Breast epithelium (tissue), 4 donors: ENCODE results near the gene CNIH1. TPM values are rescaled to one million over a fixed set of nuclear protein-coding genes. Genes with fewer than 3 reads are reported as not detected.

Experiments
- DNase-seq, 2 donors: peaks; one replicate each; pipeline ENCODE4 v3.0.0-alpha.2; 2019; ENCODE audit warnings: low spot score in 2 of 2
- H3K27ac ChIP-seq, 2 donors: fragments of 200-600 bp; sonication (generic) in 1 of 2; one replicate each; pipeline ENCODE4 v1.5.1; 2016 to 2019; ENCODE audit warnings: mild to moderate bottlenecking in 1 of 2
- H3K27me3 ChIP-seq, 2 donors: fragments of 200-600 bp; sonication (generic) in 1 of 2; one replicate each; pipeline versions ENCODE4 v1.5.1 to v1.6.0; 2017 to 2019; ENCODE audit warnings: control low read depth in 1 of 2, mild to moderate bottlenecking in 1 of 2
- H3K36me3 ChIP-seq: fragments of 200-600 bp; one replicate; pipeline ENCODE4 v1.5.1; 2019
- H3K4me1 ChIP-seq, 2 donors: fragments of 200-600 bp; sonication (generic); one replicate each; pipeline ENCODE4 v1.5.1; 2016 to 2019; ENCODE audit warnings: control low read depth in 1 of 2
- H3K4me3 ChIP-seq, 3 donors: fragments of 200-600 bp; sonication (generic); 1 replicate in 2 of 3; 2 replicates in 1 of 3; pipeline ENCODE4 v1.5.1; 2016 to 2019; ENCODE audit warnings: mild to moderate bottlenecking in 3 of 3, moderate library complexity in 2 of 3
- H3K9me3 ChIP-seq, 2 donors: fragments of 200-600 bp; sonication (generic) in 1 of 2; one replicate each; pipeline ENCODE4 v1.5.1; 2016 to 2019; ENCODE audit warnings: control low read depth in 1 of 2
- POLR2A ChIP-seq: fragments of 450-650 bp; IDR thresholded peaks from one replicate; pipeline ENCODE4 v1.6.1; 2016; ENCODE audit warnings: antibody characterized with exemption, mild to moderate bottlenecking, moderate library complexity
- POLR2AphosphoS5 ChIP-seq, 3 donors: sonication (generic); formaldehyde crosslinking; IDR thresholded peaks; one replicate each; pipeline ENCODE4 v1.6.1; 2017; ENCODE audit warnings: antibody characterized with exemption in 3 of 3
- intact Hi-C: fragments of 100-400 bp; cut with DNase I; formaldehyde crosslinking; loops from one replicate; pipeline ENCODE4 v1.15.1; 2023; ENCODE audit warnings: low total_unique reads
- total RNA-seq, 3 donors: library from RNA; depleted of rRNA; stranded (reverse); fragments of >200 nt; gene quantifications; one replicate each; pipeline ENCODE4 v1.1.0, GENCODE V29; 2016
- TF ChIP-seq, protein P1 (sequence below), 3 donors: fragments of 450-650 bp; IDR thresholded peaks; one replicate each; pipeline ENCODE4 v1.5.1; 2016 to 2017; ENCODE audit warnings: antibody characterized with exemption in 3 of 3, mild to moderate bottlenecking in 3 of 3, moderate library complexity in 3 of 3

CNIH1 gene
- total RNA-seq, 3 donors from 2014 or later, result 120 to 200 (median 146) TPM

DNA sequence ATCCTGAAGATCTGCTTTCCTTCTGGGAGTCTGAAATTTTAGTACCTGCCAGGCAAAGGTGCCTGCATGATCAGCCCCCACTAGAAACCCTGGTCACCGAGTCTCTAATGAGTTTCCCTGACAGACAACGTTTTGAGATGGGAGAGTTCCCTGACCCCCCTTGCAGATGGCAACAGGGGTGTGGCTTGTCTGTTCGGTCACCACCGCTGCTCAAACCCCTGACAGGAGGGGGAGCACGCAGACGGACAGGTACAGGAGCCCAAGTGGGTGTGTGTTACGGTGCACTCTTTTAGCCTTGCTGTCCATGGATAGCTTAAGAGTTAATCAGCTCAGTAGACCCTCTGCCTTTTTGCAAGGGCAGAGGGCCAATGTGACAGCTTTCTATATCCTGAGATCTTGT lies 63.7 kb downstream of the CNIH1 start:
- Histone ChIP-seq H3K36me3 (no peaks in the 10 kb centered on the region), H3K27ac (no peak overlapping the region), H3K4me1 (no peaks in the 10 kb centered on the region), H3K9me3 (no peaks in the 10 kb centered on the region), H3K4me3 (no peak overlapping the region), H3K27me3 (no peaks in the 10 kb centered on the region)
- TF ChIP-seq, protein P1, sequence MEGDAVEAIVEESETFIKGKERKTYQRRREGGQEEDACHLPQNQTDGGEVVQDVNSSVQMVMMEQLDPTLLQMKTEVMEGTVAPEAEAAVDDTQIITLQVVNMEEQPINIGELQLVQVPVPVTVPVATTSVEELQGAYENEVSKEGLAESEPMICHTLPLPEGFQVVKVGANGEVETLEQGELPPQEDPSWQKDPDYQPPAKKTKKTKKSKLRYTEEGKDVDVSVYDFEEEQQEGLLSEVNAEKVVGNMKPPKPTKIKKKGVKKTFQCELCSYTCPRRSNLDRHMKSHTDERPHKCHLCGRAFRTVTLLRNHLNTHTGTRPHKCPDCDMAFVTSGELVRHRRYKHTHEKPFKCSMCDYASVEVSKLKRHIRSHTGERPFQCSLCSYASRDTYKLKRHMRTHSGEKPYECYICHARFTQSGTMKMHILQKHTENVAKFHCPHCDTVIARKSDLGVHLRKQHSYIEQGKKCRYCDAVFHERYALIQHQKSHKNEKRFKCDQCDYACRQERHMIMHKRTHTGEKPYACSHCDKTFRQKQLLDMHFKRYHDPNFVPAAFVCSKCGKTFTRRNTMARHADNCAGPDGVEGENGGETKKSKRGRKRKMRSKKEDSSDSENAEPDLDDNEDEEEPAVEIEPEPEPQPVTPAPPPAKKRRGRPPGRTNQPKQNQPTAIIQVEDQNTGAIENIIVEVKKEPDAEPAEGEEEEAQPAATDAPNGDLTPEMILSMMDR (IDR thresholded peaks at IDR 0.05), result no peak
- TF ChIP-seq POLR2A (no peak), POLR2AphosphoS5 (IDR thresholded peaks at IDR 0.05) (no peak)
- intact Hi-C loops, result no loop called here
- DNase-seq, result no peak

DNA sequence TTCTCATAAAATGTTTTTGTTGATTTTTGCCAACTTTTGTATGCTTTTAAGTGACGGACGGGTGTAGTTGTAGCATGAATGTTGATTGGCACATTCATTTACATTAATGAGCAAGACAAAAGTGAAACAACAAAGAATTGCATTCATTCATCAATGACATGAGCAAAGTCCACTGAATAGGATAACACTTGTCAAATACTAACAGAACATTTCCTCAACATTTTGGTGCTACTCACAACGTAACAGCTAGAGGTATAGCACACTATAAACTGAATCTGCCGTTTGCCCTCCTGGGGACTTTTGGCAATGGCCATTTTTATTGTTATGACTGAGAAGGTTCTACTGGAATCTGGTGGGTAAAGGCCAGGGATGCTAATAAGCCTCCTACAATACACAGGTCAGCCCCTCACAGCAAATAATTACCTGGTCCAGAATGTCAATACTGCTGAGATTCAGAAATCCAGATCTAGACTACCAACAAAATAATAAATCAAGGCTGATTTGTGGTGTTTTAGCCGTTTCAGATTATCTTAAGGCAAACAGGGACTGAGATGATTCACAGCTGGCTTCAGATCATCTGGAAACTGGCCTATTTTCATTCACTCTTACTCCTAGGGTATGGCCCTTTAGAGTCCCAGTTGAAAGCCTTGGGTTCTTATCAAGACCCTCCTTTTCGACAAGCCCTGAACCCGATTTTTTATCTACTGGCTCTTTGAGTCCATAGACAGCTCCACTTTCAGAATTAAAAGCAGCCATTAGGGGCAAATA lies 66.9 kb downstream of the CNIH1 start:
- H3K27ac ChIP-seq, result no peak overlapping the region
- no peaks in the 10 kb centered on the region for H3K36me3 ChIP-seq
- no peaks in the 10 kb centered on the region for H3K27me3 ChIP-seq
- DNase-seq, result no peak
- TF ChIP-seq POLR2AphosphoS5 (IDR thresholded peaks at IDR 0.05) (no peak), POLR2A (no peak)
- TF ChIP-seq, protein P1 (IDR thresholded peaks at IDR 0.05), result no peak
- intact Hi-C loops, result no loop called here
- H3K9me3 ChIP-seq, result no peaks in the 10 kb centered on the region
- H3K4me1 ChIP-seq, result no peaks in the 10 kb centered on the region
- H3K4me3 ChIP-seq, result no peak overlapping the region

Other genes starting within 250 kb of the CNIH1 start
- gene CDKN3, start 44.4 kb downstream of the CNIH1 start, total RNA-seq, result 1 to 10 TPM; 2.0 to 4.3 (median 2.9) TPM
- gene GMFB, start 47.6 kb upstream of the CNIH1 start, total RNA-seq, result 10 to 100 TPM; 43.3 to 82.5 (median 64.6) TPM
- gene CGRRF1, start 68.5 kb upstream of the CNIH1 start, total RNA-seq, result 10 to 100 TPM; 21.0 to 25.5 (median 23.6) TPM
- 10 to 100 TPM; 28.5 to 44.6 (median 36.2) TPM for gene SAMD4A, start 125.8 kb upstream of the CNIH1 start, total RNA-seq